ENCODE results near the gene PRKAG1.
"Not testable (repeated sequence)": the region's sequence is repeated elsewhere in the genome, so short reads cannot be mapped to it uniquely, and the experiment has no call there.

The PRKAG1 gene

DNA sequence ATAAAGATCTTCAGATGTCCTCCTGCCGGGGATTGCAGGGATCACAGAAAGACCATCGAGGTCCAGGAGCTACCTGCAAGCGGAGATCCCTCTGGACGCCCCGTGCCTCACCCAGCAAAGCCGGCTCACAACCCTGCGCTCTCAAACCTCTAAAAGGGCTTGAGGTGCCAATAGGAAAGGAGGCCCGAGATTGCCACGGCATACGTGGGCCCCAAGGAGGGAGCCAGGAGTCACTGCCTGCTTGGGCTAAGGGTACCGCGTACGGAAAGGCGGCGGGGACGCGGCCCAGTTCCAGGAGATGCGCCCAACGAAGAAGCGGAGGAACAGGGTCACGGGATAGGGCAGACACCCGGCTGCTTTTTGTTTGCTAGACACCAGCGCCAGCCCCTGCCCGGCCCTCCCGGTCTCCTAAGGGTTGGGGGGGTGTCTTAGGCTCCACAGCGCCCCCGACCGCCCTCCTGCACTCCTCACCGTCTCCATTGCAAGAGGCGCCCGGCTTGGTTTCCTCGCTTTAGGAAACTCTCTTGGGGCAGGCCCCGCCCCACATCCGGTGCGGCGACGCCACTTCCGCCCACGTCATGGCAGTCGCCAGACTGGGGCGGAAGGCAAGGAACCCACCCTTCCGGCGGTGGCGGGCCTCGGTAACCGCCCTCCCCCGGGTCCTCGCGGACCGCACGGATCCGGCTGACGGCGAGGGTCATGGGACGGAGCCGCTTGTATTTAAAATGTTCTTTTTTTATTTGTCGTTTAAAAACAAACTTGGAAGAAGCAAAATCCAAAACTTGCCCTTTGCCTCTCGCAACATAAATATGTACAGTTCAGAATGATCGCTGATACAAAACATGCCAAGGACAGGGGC lies at the start of gene PRKAG1:
PRKAG1 (minus strand) TSS at position 516 of the 859 bp plus-strand sequence; CDS start at position 480, 36 bp downstream.
- DNase-seq = peak; percentile 45 to 97 (median 92)

DNA sequence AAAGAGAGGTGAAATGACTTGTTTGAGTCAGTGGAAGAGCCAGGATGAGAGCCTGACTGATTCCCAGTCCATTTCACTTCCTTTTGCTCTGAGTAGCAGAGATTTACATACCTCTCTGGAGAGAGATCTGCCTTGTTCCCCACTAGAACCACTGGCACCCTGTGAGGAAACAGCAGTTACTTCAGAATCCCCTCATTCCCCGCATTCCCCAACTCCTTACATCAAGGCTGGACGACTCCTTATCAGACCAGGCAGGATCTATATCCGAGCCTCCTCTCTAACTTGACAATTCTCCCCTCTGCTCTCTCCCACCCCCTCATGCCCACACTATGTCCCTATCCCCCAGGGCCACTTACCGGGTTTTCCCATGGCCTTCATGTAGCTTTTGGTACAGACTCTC lies 47.5 kb upstream of the PRKAG1 start:
- DNase-seq = no peak

DNA sequence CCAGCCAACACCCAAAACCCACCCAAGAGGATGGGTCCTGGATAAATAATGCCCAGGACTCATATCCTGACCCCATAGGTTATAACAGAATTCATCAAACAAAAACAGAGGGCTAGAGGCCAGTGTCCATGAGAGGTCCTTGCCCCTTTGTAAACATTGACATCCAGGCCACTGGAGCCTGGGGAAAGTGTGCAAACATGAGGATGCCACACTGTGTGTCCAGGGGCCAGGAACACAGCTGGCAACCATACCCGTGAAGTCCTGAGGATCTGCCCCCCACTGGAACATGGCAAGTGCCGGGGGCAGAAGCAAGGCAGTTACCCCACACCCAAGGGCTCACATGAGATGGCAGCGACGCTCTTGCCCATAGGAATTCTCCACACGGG lies 46.2 kb upstream of the PRKAG1 start:
- no peak for DNase-seq

DNA sequence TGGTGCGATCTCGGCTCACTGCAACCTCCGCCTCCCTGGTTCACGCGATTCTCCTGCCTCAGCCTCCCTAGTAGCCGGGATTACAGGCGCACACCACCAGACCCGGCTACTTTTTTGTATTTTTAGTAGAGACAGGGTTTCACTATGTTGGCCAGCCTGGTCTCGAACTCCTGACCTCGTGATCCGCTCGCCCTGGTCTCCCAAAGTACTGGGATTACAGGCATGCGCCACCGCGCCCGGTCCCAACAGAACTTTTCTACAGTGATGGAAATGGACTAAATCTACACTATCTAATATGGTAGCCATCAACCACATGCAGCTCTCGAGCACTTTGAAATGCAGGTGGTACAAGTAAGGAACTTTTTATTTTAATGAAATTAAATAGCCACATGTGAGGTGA lies 43.3 kb upstream of the PRKAG1 start:
- DNase-seq = not testable (repeated sequence)

DNA sequence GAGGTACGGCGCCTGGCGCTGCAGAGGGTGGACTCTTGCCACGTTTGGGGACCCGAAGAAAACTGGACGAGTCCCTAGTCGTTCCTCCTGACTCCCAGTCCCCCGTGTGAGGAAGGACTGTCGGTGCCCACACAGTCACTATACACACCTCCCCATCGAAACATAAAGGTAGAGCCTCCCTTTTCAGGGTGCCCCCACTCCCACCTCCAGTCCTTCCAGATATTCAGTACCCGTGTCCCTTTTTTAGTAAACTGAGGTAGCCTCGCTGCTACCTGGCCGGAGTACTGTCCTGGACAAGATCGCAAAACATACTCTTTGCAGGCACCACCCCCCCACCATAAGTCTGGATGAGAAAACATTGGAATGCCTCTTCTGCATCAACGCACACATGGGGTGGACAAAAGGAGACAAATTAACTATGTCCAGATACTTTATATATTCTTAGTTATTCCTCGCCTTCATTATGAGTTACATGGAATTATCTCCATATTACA lies 42.6 kb upstream of the PRKAG1 start:
- DNase-seq = no peak

DNA sequence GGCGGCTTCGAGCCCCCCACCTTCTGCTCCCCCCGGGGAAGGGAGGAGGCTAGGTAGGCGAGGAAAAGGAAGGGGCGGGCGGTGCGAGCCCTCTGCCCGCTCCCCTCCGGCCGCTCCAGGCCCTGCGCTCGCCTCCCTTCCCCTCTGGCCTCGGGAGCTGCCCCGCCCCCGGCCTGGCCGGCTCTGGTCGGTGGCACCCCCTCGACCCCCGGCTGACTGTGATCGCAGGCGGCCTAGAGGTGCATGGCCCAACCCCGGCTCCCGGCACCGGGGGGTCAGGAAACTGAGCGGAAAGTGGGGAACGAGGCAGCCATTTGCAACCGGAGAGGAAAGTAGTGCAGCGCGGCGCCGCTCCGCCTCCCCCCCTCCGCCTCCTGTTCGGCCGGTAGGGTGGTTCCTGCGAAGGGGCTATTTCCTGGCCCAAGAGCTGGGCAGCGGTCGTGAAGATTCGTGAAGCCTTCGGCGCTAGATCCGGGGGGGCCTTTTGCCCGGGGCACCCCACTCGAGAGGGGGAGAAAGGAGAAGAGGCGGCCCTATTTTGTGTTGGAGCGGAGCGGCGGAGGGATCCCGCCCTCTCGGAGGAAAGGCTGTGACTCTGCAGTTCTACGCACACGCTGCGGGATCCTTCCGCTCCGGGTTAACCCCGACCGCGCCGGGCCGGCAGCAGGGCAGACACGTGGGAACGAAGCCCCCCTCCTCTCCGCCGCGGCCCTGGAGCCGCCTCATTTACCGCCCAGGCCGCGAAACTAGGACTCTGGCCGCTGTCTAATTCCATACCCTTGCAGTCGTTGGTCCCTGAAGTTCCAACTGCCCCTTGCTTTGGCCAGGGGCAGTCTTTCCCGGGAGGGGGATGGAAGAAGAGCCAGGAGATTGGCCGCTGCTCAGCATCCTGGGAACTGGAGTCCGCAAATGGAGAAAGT lies 41.9 kb upstream of the PRKAG1 start, which contains the start of gene KMT2D:
KMT2D (minus strand) TSS at position 558 of the 920 bp plus-strand sequence. CDS start 5,470 bp downstream, outside the sequence.
- DNase-seq = peak; percentile 61 to 98 (median 86)

DNA sequence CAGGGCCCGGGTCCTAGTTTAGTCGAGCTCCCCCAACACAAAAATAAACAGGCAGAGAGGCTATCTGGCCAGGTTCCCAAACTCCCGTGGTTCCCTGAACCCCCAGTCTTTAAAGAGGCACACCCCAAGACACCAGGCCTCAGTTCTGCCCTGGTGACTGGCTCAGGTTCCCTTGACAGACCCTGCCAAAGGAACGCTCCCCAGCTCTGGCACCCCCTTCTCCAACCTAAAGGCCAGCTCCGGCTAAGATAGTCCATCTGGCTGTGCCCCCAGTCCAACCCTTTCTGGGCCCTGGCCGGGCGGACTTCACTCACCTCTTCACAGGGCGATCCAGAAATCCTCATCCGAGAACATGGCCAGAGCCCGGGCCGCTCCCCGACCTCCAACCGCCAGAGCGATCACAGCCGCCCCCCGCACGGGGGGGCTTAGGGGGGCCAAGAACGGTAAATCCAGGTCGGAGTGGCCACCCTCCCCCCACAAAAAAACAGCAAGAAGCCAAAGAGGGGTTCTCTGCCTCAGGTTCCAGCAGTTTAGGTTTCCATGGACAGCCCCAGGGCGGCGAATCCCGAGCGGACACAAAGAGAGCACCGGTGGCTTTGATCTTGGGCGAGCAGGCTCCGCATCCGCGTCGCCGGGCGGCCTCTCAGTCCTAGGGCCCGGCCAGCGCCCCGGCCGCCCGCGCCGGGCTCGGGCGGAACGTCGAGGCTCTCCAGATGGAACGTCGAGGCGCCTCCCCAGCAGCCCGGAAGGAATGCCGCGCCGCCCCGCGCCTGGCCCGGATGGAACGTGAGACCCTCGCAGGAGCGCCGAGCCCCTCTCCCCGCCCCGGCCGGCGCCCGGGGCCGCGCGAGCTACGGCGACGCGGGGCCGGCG lies 41.0 kb upstream of the PRKAG1 start:
- DNase-seq = peak in 5 of 51 donors; percentile 12 to 52 (median 34)

DNA sequence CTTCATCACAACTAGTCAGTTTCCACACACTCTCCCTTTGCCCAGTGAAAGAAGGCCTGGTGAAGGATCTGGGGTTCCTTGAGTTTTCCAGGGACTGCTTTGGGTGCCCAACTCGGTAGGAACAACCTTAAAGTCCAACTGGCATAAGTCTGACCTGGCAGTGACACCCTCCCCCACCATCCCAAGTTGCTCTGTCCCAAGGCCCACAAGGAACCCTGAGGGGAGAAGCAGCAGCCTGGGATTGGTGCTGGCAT lies 40.4 kb upstream of the PRKAG1 start:
- DNase-seq = no peak

DNA sequence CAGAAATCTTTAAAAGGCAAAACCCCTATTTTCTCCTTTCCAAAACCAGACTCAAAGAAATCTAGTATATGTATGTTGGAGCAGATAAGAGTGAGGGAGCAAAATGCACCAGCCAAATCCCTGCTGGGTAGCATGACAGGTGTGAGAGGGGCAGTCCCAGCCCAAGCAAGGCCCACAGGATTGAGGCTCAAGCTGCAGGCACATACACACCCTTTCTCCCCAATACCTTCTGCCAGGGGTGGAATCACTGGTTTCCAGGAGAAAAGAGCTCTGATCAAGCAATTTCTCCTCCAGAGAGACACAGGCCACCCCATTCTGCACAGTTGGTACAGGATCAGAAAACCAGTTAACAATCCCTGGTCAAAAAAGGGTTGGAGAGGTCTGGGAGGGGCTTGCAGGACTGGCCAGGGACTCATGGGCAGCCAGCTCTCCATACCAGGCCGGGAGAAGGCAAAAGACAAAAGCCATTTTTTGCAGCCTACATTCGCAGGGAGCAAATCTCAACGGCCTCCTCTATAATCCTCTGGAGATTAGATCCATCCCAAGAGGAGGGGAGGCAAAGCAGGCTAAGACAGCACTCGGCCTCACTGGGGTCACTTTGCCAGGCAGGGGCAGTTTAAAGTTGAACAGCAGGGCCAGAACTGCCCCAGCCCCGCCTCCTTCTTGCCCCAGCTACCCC lies 39.9 kb upstream of the PRKAG1 start:
- no peak for DNase-seq

DNA sequence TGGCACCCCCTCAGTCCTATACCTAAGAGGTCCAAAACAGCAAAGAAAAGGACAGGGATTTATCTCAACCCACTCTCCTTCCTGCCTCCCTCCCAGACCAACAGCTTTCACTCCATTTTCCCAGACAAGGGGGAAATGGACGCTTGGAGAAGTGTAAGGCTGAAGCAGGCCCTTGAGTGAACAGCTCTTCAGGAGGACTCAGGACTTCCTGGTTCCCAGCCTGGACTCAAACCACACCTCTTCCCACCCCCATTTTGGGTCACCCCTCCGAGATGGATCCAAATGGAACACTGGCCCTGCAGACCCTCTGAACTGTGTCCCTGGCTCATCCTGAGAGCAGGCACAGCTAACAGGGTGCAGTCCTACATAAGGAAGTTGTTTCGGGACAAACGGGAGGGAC lies 39.3 kb upstream of the PRKAG1 start:
- DNase-seq = no peak

DNA sequence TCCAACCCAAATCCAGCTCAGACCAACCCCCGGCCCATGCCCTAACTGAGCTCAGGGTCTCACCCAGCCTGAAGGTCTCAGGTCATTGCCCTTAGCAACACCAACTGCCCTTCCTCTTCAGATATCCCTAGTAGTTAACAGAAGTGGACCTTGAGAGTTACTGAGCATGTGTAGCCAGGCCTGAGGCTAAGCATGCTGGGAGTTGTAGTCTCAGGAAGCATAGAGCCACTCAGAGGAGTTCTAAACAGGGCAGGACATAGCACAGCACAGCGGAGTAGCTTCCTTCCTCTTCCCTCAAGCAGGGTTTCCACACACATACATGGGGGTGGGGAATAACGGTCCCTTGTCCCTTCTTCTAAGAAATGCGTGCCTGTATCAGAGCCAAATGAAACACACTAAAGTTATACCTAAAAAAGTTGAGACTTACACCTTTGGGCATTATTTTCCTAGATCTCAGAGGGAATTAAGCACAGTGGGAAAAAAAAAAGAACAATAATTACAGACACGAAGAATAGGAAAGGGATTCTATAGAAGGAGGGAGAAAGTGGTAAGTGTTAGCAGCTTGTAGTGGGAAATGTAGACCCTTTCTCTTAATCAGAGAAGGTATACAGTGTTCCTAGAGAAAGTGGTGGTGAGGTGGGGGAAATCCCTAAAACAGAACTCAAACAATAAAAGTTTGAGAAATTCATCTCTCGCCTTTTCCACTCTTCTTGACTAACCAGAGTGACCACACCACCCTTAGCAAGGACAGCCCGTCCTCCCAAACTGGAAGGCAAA lies 37.6 kb upstream of the PRKAG1 start:
- peak in 27 of 51 donors; percentile 6 to 62 (median 43) for DNase-seq

DNA sequence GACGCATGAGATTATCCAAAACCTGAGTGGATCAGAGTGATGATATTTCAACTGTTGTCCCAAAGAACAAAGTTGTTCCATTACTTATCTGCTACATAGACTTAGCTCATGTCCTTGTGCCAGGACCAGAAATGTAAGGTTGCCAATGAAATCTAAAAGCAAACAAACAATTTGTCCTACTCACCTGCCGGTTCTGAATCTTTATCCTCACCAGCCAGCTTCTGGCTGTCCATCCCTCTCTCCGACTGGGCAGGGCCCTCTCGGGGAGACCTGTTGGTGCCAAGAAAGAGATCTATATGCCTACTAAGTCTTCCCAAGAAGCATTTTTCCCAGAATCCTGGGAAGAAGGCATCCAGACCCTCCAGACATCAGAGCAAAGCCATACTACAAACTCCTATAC lies 36.5 kb upstream of the PRKAG1 start:
- no peak for DNase-seq

DNA sequence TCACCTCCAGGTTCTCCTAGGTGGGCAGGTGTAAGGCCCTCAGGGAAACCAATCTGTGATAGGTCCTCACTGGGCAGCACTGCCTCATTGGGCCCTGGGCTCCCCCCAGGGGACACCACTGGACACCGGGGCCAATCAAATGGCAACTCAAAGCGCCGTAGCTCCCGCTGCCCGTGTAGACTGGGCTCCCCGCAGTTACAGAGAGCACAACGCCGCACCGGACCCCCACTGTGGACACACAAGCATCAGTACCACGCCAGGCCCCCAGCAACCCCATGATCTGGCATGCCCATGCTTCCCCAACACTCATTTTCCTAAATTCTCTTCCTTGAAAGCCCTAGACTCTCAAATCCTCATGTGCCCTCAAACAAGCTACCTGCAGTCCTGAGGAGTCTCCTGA lies 35.9 kb upstream of the PRKAG1 start:
- no peak for DNase-seq

DNA sequence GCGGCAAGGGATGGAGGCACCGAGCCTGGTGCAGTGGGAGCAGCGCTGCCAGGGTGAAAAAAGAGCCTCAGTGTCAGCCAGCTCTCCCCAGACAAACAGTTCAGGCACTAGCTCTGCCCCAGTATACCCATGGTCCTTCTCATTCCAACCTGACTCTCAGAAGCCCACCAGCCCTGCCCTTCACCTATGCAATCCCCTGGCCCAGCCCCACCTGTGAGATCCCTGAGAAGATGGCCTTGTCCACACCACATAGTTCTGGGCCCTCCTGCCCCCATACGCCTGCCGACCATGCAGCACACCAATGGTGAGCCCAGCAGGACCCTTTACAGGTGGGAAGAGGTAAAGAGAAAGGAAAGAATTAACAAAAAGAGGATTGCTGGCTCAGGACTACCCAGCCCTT lies 35.5 kb upstream of the PRKAG1 start:
- no peak for DNase-seq

DNA sequence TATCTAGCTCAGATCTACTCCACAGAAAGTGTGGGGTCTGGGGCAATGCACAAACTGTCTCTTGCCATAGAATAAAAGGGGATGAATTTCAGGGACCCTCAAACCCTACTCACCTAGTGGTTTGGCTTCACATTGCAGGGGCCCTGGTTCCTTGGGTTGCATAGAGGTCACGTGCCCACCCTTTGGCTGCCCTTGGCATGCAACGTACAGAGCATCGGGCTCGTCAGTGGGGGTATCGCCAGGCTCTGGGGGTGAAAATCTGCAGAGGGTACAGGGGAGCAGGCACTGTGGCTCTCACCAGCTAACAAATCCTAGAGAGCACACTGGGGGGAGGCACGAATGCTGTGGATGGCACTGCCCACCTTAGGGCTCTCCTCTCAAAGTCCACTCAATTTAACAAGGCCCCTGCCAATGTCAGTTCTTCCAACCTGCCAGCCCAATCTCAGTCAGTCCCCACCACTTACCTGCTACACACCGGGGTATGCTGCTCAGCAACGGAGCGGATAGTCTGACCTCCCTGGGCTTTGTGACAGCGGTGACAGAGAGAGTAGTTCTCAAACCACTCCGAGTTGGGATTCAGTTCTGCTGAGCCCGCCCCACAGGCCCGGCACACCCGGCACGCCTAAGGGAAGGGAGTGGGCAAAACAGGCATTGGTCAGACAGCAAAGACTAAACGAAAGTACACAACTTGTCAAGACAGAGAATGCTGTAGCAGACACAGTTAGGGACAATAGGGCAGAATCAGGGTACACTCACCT lies 34.1 kb upstream of the PRKAG1 start:
- DNase-seq = no peak

DNA sequence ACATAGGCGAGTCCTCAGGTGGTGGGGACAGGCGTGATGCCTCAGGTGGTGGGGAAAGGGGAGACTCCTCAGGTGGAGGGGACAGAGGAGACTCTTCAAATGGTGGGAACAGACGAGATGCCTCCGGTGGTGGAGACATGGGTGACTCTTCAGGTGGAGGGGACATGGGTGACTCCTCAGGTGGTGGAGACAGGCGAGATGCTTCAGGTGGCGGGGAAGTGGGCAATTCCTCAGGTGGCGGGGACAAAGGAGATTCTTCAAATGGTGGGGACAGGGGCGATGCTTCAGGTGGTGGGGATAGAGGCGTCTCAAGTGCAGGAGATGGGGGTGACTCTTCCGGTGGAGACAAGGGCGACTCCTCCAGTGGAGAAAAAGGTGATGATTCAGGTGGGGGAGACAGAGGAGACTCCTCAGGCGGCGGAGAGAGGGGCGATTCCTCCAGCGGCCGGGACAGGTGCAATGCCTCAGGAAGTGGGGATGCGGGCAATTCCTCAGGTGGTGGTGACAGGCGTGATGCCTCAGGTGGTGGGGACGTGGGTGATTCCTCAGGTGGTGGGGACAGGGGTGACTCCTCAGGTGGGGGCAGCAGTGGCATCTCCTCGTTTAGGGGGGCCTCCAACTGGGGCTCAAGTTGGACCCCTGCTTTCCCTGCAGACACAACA lies 33.3 kb upstream of the PRKAG1 start:
- no peak for DNase-seq

DNA sequence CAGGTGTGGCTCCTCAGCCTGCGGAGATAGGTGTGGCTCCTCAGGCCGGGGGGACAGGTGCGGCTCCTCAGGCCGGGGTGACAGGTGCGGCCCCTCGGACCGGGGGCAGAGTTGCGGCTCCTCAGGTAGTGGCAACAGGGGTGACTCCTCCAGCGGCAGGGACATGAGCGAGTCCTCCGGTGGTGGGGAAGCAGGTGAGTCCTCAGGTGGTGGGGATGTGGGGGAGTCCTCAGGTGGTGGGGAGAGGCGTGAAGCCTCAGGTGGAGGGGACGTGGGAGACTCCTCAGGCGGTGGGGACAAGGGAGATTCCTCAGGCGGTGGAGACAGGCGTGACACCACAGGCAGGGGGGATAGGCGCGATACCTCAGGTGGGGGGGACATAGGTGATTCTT lies 32.8 kb upstream of the PRKAG1 start:
- no peak for DNase-seq

DNA sequence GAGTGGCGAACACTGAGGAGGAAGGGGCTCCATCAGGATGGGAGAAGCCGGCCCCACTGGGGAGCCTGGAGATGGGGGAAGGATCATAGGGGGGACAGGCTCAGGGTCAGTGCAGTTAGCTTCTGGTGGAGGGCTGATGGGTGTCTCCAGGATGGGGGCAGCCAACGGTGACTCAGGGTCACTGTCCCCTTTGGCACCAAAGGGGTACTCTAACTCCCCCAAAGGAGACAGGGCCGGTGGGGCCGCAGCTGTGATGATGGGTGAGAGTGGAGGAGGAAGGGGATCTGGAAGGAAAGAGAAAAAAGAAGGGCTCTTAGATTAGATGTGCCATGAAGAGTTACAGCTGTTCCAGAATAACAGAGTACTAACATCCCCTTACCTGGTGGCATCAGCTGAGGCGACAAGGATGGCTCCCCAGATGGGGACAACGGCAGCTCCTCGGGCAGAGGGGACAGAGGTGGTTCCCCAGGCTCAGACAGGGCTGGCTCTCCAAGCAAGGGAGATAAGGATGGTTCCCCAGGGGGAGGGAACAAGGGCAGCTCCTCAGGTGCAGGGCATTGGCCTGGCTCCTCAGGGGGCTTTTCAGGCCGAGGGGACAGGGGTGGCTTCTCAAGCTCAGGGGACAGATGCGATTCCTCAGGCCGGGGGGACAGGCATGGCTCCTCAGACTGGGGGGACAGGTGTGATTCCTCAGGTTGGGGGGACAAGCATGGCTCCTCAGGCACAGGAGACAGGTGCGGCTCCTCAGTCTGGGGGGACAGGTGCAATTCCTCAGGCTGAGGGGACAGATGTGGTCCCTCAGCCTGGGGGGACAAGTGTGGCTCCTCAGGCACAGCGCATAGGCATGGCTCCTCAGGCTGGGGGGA lies 32.2 kb upstream of the PRKAG1 start:
- DNase-seq = no peak
